Measurements from ENCODE around the gene CRTC3. TPM values are rescaled to one million over a fixed set of nuclear protein-coding genes. Genes with fewer than 3 reads are reported as not detected.
A peak's percentile ranks its signal among the peaks of the same experiment; 100 is the strongest.

CRTC3 gene
- total and polyA plus RNA-seq, 2 of the 13 experiments (the other 11 are each of a cell fraction or from before 2014, with no cell fraction given): 8.4 to 11.8 TPM

GRCh38 chr15:90680371-90680935 lies 150.7 kb downstream of the CRTC3 start:
- intact Hi-C loops (cut with micrococcal nuclease; ENCODE audit: unreplicated experiment) (no loop called here), in situ Hi-C loops (cut with HindIII; ENCODE audit: extremely low pct_ligation_motif_present, low pct_unique_long_range_greater_than_20kb) (no loop called here)
- no peak overlapping the region for H3K9ac ChIP-seq (ENCODE audit: insufficient read depth, low read depth, low read length)
- no peak overlapping the region for H3K4me3 ChIP-seq (replicated peaks in 1 of 3; ENCODE audit: insufficient read depth in 1 of 3, low read depth in 2 of 3, low read length in 3 of 3)
- no peak overlapping the region for H3K4me2 ChIP-seq (ENCODE audit: low read depth, low read length)
- H3K4me1 ChIP-seq (ENCODE audit: insufficient read depth, low read length): no peaks in the 10 kb centered on the region
- TF ChIP-seq ZNF3 (CRISPR knock-in tag; IDR thresholded peaks at IDR 0.05): no peak
- TF ChIP-seq ZNF687 (CRISPR knock-in tag; IDR thresholded peaks at IDR 0.05): no peak
- no peak for TF ChIP-seq ZFY (CRISPR knock-in tag; IDR thresholded peaks at IDR 0.05)
- no peak for TF ChIP-seq ZNF124 (CRISPR knock-in tag; IDR thresholded peaks at IDR 0.05)
- no peaks in the 10 kb centered on the region for H3K79me2 ChIP-seq (ENCODE audit: insufficient read depth, low read length)
- H2AFZ ChIP-seq (ENCODE audit: low read length): no peak overlapping the region
- ChIA-PET CTCF (ENCODE audit: low intra/inter-chr PET ratio, low total read pairs) (no interaction called here), POLR2A (no interaction called here)
- 19% methylated on average over 5 of the region's 6 CpGs for WGBS (ENCODE audit: low lambda C conversion rate)
- BruUV-seq (replicated peaks): no TSS peak
- FAIRE-seq: no peak
- no peak for DNase-seq (ENCODE audit: low spot score)
- no peaks in the 10 kb centered on the region for H4K20me1 ChIP-seq (ENCODE audit: insufficient read depth, low read length)
- no peak overlapping the region for H3K27ac ChIP-seq (ENCODE audit: extremely low read length, insufficient read depth, low read length)
- ATAC-seq: peak; percentile 35; the same call in 1 of the 3 replicates
- no peaks in the 10 kb centered on the region; a peak in 1 of 5 replicates for H3K27me3 ChIP-seq (ENCODE audit: control insufficient read depth in 1 of 2, insufficient read depth in 2 of 2, low read length in 2 of 2)
- H3K36me3 ChIP-seq (replicated peaks in 1 of 2; ENCODE audit: control insufficient read depth in 1 of 2, insufficient read depth in 2 of 2, low read length in 2 of 2): no peaks in the 10 kb centered on the region
- no peaks in the 10 kb centered on the region for H3K9me3 ChIP-seq (ENCODE audit: low read length)

DNA sequence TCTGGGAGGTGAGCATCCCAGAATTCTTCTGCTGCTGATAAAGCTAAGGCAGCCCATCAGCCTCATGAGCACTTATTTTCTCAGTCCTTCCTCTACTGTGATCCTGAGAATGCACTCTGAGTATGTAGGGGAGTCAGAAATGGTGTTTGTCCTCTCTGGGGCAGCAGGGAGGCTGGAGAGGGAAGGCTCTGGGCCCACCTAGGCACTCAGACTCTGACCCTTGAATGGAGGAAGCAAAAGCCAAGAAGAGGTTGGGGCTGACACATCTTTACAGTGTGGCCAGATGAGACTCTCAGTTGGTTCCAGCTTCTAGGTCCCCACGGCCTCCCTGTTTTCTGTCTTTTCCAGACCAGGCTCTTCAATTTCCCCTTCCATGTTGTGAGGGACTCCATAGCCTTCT lies 151.3 kb downstream of the CRTC3 start:
- FAIRE-seq (no peak), ATAC-seq (no peak; the same call in 2 of the 3 replicates), DNase-seq (ENCODE audit: low spot score) (no peak)
- no peak overlapping the region for H3K27ac ChIP-seq (ENCODE audit: extremely low read length, insufficient read depth, low read length)
- intact Hi-C loops (cut with micrococcal nuclease; ENCODE audit: unreplicated experiment): no loop called here
- no TSS peak for BruUV-seq (replicated peaks)
- no peaks in the 10 kb centered on the region for H4K20me1 ChIP-seq (ENCODE audit: insufficient read depth, low read length)
- TF ChIP-seq IKZF1 (IDR thresholded peaks at IDR 0.05) (no peak), NFIB (CRISPR knock-in tag; IDR thresholded peaks at IDR 0.05; ENCODE audit: borderline replicate concordance) (no peak), TP53 (CRISPR knock-in tag; conservative IDR thresholded peaks at IDR 0.05) (no peak), ZNF446 (CRISPR knock-in tag; IDR thresholded peaks at IDR 0.05) (no peak), BATF2 (CRISPR knock-in tag; IDR thresholded peaks at IDR 0.05) (no peak), ZC3H13 (CRISPR knock-in tag; IDR thresholded peaks at IDR 0.05) (no peak), KLF6 (CRISPR knock-in tag; IDR thresholded peaks at IDR 0.05) (no peak), NR1H2 (CRISPR knock-in tag; IDR thresholded peaks at IDR 0.05; ENCODE audit: borderline replicate concordance, low read depth) (no peak), PHF8 (CRISPR knock-in tag; IDR thresholded peaks at IDR 0.05) (no peak)
- TF ChIP-seq, protein P1, sequence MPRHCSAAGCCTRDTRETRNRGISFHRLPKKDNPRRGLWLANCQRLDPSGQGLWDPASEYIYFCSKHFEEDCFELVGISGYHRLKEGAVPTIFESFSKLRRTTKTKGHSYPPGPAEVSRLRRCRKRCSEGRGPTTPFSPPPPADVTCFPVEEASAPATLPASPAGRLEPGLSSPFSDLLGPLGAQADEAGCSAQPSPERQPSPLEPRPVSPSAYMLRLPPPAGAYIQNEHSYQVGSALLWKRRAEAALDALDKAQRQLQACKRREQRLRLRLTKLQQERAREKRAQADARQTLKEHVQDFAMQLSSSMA (CRISPR knock-in tag; IDR thresholded peaks at IDR 0.05): no peak
- in situ Hi-C loops (cut with HindIII; ENCODE audit: extremely low pct_ligation_motif_present, low pct_unique_long_range_greater_than_20kb): no loop called here
- no peaks in the 10 kb centered on the region for H3K79me2 ChIP-seq (ENCODE audit: insufficient read depth, low read length)
- ChIA-PET CTCF (ENCODE audit: low intra/inter-chr PET ratio, low total read pairs) (no interaction called here), POLR2A (no interaction called here)
- no peaks in the 10 kb centered on the region; a peak in 1 of 5 replicates for H3K27me3 ChIP-seq (ENCODE audit: control insufficient read depth in 1 of 2, insufficient read depth in 2 of 2, low read length in 2 of 2)
- 13% methylated on average over 1 of the region's 1 CpG for WGBS (ENCODE audit: low lambda C conversion rate)
- H3K4me2 ChIP-seq (ENCODE audit: low read depth, low read length): no peak overlapping the region
- no peaks in the 10 kb centered on the region for H3K9me3 ChIP-seq (ENCODE audit: low read length)
- no peaks in the 10 kb centered on the region for H3K36me3 ChIP-seq (replicated peaks in 1 of 2; ENCODE audit: control insufficient read depth in 1 of 2, insufficient read depth in 2 of 2, low read length in 2 of 2)
- H3K4me1 ChIP-seq (ENCODE audit: insufficient read depth, low read length): no peaks in the 10 kb centered on the region
- H2AFZ ChIP-seq (ENCODE audit: low read length): no peak overlapping the region
- no peak overlapping the region for H3K9ac ChIP-seq (ENCODE audit: insufficient read depth, low read depth, low read length)
- no peak overlapping the region for H3K4me3 ChIP-seq (replicated peaks in 1 of 3; ENCODE audit: insufficient read depth in 1 of 3, low read depth in 2 of 3, low read length in 3 of 3)
